ENCODE data around the gene SDK2. TPM values are rescaled to one million over a fixed set of nuclear protein-coding genes. Genes with fewer than 3 reads are reported as not detected.

Gene SDK2
- total and polyA plus RNA-seq, 2 of the 8 experiments (the other 6 are each of a cell fraction or from before 2014, with no cell fraction given): 3.9 to 4.1 TPM

DNA sequence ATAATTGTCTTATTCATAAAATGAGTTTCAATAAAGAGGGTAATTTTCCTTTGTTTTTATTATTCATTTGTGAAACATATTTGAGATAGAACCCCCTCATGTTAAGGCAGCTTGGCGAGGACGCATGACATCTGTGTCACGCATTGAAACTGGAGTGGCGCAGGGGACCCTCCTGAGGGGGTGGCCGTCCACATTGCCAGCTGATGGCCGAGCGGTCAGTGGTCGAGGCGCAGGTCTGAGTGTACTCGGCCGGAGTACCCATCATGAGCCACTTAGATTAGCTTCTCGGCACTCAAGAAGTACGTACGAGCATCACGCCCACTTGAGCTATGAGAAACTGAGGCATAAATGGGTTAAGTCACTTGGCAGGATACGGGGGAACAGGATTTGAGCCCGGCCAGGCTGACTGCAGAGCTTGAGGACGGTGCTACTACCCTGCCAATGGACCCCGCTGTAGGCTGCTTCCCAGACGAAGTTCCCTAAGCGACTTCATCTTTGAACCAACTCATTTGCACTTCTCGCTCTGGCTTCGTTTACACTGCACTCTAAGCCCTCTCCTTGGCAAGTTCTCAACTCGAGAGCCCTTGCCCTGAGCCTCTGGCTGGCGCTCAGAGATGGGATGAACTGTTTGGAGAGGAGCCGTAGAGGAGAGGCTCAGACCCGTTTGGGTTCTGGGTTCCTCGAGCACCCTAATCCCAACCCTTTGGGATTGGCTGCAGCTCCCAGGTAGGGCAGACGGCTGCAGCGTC, 91.8 kb downstream of the SDK2 start:
- H2BK5ac ChIP-seq (ENCODE audit: low read depth, low read length): no peak overlapping the region
- no peak overlapping the region for H3K27ac ChIP-seq (ENCODE audit: low read depth, low read length)
- H2BK12ac ChIP-seq (ENCODE audit: low read depth, low read length): 0 out of 2 replicates have a peak overlapping the region, but pooled peaks have one; percentile 60
- H3K9me3 ChIP-seq (ENCODE audit: insufficient read depth in 2 of 2, low read depth in 1 of 2, low read length in 1 of 2): no peaks in the 10 kb centered on the region
- no peak for FAIRE-seq
- no peak overlapping the region for H2AFZ ChIP-seq (ENCODE audit: low read length)
- ChIA-PET CTCF (ENCODE audit: partially characterized antibody) (interaction anchor here (0.8 to 6.8 kb wide), 5 partner anchors 11 to 123 kb away, joined by 3 to 39 read pairs (median 15); no protein-coding TSS in a partner anchor), POLR2A (ENCODE audit: partially characterized antibody) (interaction anchor here (0.6 to 1.3 kb wide), 2 partner anchors 8 to 23 kb away, joined by 3 read pairs; no protein-coding TSS in a partner anchor)
- H3K4me1 ChIP-seq (replicated peaks in 1 of 4; ENCODE audit: control insufficient read depth in 3 of 4, insufficient read depth in 4 of 4, low read length in 3 of 4): peaks cover 0 to 18% (median 8%) of the 10 kb centered on the region in 4 experiments; a peak in 6 of 7 replicates
- DNase-seq (ENCODE audit: low read depth in 1 of 2, low spot score in 2 of 2): no peak
- H4K20me1 ChIP-seq (replicated peaks in 1 of 2; ENCODE audit: control insufficient read depth in 1 of 2, insufficient read depth in 2 of 2, low read length in 2 of 2): no peaks in the 10 kb centered on the region
- no peak overlapping the region for H4K91ac ChIP-seq (replicated peaks; ENCODE audit: insufficient read length, low read length)
- H3K56ac ChIP-seq (replicated peaks; ENCODE audit: insufficient read length, low read depth, low read length): no peak overlapping the region
- peak overlapping the region; percentile 31; the same call in 1 of the 2 replicates for H2BK15ac ChIP-seq (ENCODE audit: low read length)
- no peak overlapping the region; the same call in 1 of the 2 replicates for H4K8ac ChIP-seq (ENCODE audit: extremely low read depth, insufficient read depth, low read length)
- no peak overlapping the region for H3K4me3 ChIP-seq (ENCODE audit: extremely low read depth in 1 of 4, insufficient read depth in 2 of 4, low read depth in 3 of 4, low read length in 4 of 4)
- no peaks in the 10 kb centered on the region for H3K23me2 ChIP-seq (ENCODE audit: low read depth, low read length)
- no peaks in the 10 kb centered on the region for H3K36me3 ChIP-seq (ENCODE audit: control insufficient read depth in 2 of 4, insufficient read depth in 4 of 4, low read length in 3 of 4)
- no peak overlapping the region for H3K4me2 ChIP-seq (ENCODE audit: insufficient read depth in 1 of 2, low read depth in 2 of 2, low read length in 2 of 2)
- no peak overlapping the region for H3K4ac ChIP-seq (replicated peaks; ENCODE audit: insufficient read length, low read depth, low read length)
- H3K9ac ChIP-seq (replicated peaks in 1 of 4; ENCODE audit: extremely low read depth in 1 of 4, low read depth in 3 of 4, low read length in 3 of 4): no peak overlapping the region
- H3K79me2 ChIP-seq (ENCODE audit: control insufficient read depth in 1 of 2, insufficient read depth in 2 of 2, low read length in 2 of 2): no peaks in the 10 kb centered on the region
- H3K18ac ChIP-seq (ENCODE audit: extremely low read depth, low read length): no peak overlapping the region
- H2AK5ac ChIP-seq (ENCODE audit: low read depth, low read length): no peak overlapping the region
- no peaks in the 10 kb centered on the region for H3K79me1 ChIP-seq (ENCODE audit: low read depth, low read length)
- no peak overlapping the region for H3K14ac ChIP-seq (ENCODE audit: insufficient read length)
- no peak overlapping the region for H3K23ac ChIP-seq (ENCODE audit: insufficient read length)
- H2BK20ac ChIP-seq (ENCODE audit: low read length): no peak overlapping the region
- WGBS, 2 experiments (ENCODE audit: extremely low coverage in 1 of 2, insufficient coverage in 1 of 2, insufficient read length in 1 of 2, insufficient replicate concordance in 2 of 2, low coverage in 1 of 2, low lambda C conversion rate in 2 of 2, missing lambda C conversion rate in 1 of 2): 84% methylated on average over 30 of the region's 30 CpGs; no CpG with 5 or more reads in 1 of the 2 experiments
- H4K5ac ChIP-seq (ENCODE audit: insufficient read length, low read depth, low read length): no peak overlapping the region
- H2BK120ac ChIP-seq (replicated peaks; ENCODE audit: low read depth, low read length): no peak overlapping the region
- H3K27me3 ChIP-seq (replicated peaks in 1 of 4; ENCODE audit: control insufficient read depth in 3 of 4, extremely low read depth in 1 of 4, insufficient read depth in 3 of 4, low read length in 3 of 4): no peaks in the 10 kb centered on the region; a peak in 1 of 7 replicates
- no peak for TF ChIP-seq CHD2 (IDR thresholded peaks at IDR 0.05; ENCODE audit: low read length)
- TF ChIP-seq BACH1 (IDR thresholded peaks at IDR 0.05; ENCODE audit: low read length): no peak
